ENCODE results near the gene IP6K3. TPM values are rescaled to one million over a fixed set of nuclear protein-coding genes. Genes with fewer than 3 reads are reported as not detected.

IP6K3 gene
- total RNA-seq, 1 donor from 2014 or later: not detected

DNA sequence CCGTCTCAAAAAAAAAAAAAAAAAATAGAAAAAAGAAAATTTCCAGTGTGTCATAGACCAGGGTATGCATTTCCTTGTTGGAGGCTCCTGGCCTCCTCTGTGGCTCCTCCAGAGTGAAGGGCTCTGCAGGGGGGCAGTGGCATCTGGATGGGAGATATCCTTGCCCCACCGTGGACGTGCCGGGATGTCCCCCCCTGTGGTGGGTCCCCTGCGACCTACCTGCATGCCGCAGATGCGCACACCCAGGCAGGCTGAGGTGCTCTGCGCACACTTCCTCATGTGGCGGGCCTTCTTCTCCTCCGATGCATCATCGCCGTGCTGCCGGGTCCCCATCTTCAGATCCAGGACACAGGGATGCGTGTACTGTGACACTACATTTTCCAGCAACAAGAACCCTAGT is 21.5 kb downstream of the IP6K3 start:
- peaks cover 20% of the 10 kb centered on the region for H3K27me3 Mint-ChIP-seq
- no peaks in the 10 kb centered on the region for H3K9me3 Mint-ChIP-seq
- CTCF ChIA-PET: interaction anchor here (0.6 kb wide), 1 partner anchor 12 kb away, joined by 3 read pairs; no protein-coding TSS in a partner anchor
- no peaks in the 10 kb centered on the region for H3K36me3 Mint-ChIP-seq (ENCODE audit: low read depth)
- POLR2A ChIA-PET: interaction anchor here (0.7 kb wide), 1 partner anchor 520 kb away, joined by 6 read pairs; no protein-coding TSS in a partner anchor
- H3K4me3 Mint-ChIP-seq: no peak overlapping the region
- DNase-seq (no peak), ATAC-seq (ENCODE audit: low read depth) (no peak)
- H3K27ac Mint-ChIP-seq: no peak overlapping the region
- intact Hi-C loops (cut with micrococcal nuclease): no loop called here
- H3K4me1 Mint-ChIP-seq: peaks cover 31% of the 10 kb centered on the region
- TF ChIP-seq, protein P1, sequence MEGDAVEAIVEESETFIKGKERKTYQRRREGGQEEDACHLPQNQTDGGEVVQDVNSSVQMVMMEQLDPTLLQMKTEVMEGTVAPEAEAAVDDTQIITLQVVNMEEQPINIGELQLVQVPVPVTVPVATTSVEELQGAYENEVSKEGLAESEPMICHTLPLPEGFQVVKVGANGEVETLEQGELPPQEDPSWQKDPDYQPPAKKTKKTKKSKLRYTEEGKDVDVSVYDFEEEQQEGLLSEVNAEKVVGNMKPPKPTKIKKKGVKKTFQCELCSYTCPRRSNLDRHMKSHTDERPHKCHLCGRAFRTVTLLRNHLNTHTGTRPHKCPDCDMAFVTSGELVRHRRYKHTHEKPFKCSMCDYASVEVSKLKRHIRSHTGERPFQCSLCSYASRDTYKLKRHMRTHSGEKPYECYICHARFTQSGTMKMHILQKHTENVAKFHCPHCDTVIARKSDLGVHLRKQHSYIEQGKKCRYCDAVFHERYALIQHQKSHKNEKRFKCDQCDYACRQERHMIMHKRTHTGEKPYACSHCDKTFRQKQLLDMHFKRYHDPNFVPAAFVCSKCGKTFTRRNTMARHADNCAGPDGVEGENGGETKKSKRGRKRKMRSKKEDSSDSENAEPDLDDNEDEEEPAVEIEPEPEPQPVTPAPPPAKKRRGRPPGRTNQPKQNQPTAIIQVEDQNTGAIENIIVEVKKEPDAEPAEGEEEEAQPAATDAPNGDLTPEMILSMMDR (IDR thresholded peaks at IDR 0.05): no peak

DNA sequence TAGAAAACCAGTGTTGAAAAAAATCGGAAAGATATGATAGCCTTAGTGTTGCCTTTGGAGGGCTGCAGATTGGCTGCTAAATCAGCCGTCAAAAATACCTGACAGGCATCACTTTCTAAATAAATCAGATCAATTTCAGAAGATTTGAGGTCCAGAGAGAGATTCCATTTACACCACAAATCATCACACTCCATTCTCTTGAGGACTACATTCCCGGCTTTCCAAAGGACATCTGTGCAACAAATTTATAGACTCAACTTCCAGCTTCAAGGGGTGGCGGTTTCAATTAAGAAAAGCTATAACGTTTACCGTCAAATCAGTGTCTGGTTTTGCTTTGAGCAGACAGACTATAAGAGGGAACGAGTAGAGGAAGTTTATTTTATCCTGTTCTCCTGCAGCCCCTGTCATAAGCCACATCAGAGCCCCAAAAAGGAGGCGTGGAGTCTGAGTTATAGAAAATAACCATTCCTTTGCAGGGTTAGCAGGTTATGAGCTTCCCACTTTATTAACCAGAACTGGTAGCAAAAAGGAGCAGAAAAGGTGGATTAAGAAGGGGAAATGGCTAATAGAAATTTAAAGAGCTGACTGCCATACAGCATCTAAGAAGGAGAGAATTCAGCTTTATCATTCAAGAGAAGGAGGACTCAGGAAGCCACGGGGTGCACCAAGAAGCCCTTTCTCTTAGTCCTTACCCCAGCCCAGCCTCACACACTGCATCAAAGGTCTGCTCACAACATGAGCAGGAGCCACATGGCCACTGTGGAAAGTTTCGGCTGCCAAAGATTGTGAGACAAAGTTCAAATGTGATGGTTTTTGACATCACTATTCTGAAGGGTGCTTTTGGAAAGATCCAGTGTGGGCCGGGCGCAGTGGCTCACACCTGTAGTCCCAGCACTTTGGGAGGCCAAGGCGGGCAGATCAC is 22.3 kb downstream of the IP6K3 start:
- ATAC-seq (ENCODE audit: low read depth) (no peak), DNase-seq (no peak)
- Mint-ChIP-seq H3K4me1 (peaks cover 33% of the 10 kb centered on the region), H3K9me3 (no peaks in the 10 kb centered on the region), H3K36me3 (ENCODE audit: low read depth) (no peaks in the 10 kb centered on the region), H3K27me3 (peaks cover 20% of the 10 kb centered on the region), H3K27ac (no peak overlapping the region), H3K4me3 (no peak overlapping the region)
- TF ChIP-seq, protein P1 (IDR thresholded peaks at IDR 0.05): no peak
- intact Hi-C loops (cut with micrococcal nuclease): no loop called here
- ChIA-PET CTCF (interaction anchor here (0.6 kb wide), 1 partner anchor 11 kb away, joined by 3 read pairs; no protein-coding TSS in a partner anchor), POLR2A (interaction anchor here (0.7 to 1.4 kb wide), 2 partner anchors 13 to 519 kb away, joined by 5 to 6 read pairs; partner anchors contain the start of gene UQCC2)

DNA sequence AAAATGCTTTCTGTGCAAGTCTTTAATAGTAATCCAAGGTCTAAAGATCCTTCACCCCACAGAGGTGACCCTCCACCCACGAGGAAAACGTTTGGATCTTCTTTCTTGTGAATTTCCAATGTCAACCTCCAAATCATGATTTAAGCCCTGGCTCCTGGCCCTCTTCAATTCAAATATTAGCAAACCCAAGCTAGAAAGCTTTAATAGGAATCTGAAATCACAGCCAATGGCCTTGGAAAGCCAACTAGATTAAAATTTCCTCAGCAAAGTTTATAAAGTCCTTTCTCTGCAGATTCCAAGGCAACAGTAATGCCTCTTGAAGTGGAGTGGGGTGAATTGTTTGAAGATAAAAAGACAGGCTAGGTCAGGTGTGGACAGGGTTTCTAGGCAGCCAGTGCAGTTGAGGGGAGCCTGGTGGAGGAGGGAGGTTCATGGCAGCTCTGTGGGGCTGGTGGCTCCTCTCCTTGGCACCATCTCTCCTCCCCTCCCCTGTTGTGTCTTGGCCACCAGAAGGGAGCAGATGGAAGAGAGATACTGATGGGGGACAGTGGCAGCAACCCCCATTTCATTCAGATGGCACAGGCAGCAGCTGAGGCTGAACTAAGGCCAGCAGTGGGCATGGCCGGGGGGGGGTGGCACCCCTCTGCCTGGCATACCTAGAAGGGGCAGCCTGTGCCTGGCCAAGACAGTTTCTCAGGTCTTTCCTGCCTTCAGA is 23.2 kb downstream of the IP6K3 start:
- Mint-ChIP-seq H3K9me3 (no peaks in the 10 kb centered on the region), H3K36me3 (ENCODE audit: low read depth) (no peaks in the 10 kb centered on the region), H3K4me1 (peaks cover 38% of the 10 kb centered on the region), H3K27me3 (peaks cover 18% of the 10 kb centered on the region), H3K4me3 (no peak overlapping the region), H3K27ac (no peak overlapping the region)
- no peak for DNase-seq
- TF ChIP-seq, protein P1 (IDR thresholded peaks at IDR 0.05): no peak
- ChIA-PET POLR2A (interaction anchor here (0.7 to 1.4 kb wide), 3 partner anchors 12 to 405 kb away, joined by 3 to 5 read pairs (median 3); partner anchors contain the start of gene UQCC2), CTCF (interaction anchor here (1.3 to 1.4 kb wide), 2 partner anchors 12 to 21 kb away, joined by 4 read pairs; partner anchors contain the start of gene UQCC2)
- intact Hi-C loops (cut with micrococcal nuclease): no loop called here
- no peak for ATAC-seq (ENCODE audit: low read depth)

DNA sequence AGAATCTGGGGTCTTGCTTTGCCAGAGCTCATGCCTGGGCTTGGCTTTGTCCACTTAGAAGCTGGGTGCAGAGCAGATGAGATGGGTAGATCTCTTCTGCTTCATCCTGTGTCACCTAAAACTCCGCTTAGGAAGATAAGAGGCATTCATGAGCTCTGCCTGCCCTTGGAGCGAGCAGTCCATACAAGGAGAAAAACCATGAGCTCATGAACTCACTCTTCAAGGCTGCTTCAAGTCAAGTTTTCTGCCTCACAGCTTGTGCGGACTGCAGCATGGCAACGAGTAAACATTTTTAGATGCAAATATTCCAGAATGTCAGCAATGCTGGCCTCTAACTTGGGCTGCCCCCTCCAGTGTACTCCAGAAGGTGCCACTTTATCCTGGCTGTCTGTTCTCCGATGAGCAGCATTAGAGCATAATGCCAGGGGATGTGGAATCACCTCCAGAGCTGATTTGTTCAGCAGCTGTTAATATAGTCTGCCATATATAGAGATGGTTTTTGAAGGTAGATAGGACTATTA is 24.5 kb downstream of the IP6K3 start:
- DNase-seq: no peak
- TF ChIP-seq, protein P1 (IDR thresholded peaks at IDR 0.05): no peak
- POLR2A ChIA-PET: interaction anchor here (1.1 kb wide), 1 partner anchor 11 kb away, joined by 3 read pairs; the partner anchor contains the start of gene UQCC2
- H3K27me3 Mint-ChIP-seq: peaks cover 17% of the 10 kb centered on the region
- CTCF ChIA-PET: interaction anchor here (1.4 kb wide), 1 partner anchor 22 kb away, joined by 4 read pairs; no protein-coding TSS in a partner anchor
- intact Hi-C loops (cut with micrococcal nuclease): no loop called here
- H3K4me1 Mint-ChIP-seq: peaks cover 34% of the 10 kb centered on the region
- H3K4me3 Mint-ChIP-seq: no peak overlapping the region
- ATAC-seq (ENCODE audit: low read depth): no peak
- H3K27ac Mint-ChIP-seq: no peak overlapping the region
- H3K36me3 Mint-ChIP-seq (ENCODE audit: low read depth): no peaks in the 10 kb centered on the region
- no peaks in the 10 kb centered on the region for H3K9me3 Mint-ChIP-seq
